Heart left ventricle (tissue), 16 donors: Measurements from ENCODE around the gene USP22. TPM values are rescaled to one million over a fixed set of nuclear protein-coding genes. Genes with fewer than 3 reads are reported as not detected.

Experiments used
- ATAC-seq, 4 donors: fragments of 200-7000 bp; cut with Tn5 transposase; one replicate each; pipeline ENCODE4 v1.9.1; 2020 to 2022; ENCODE audit warnings: moderate library complexity in 4 of 4, mild to moderate bottlenecking in 3 of 4, moderate number of reproducible peaks in 1 of 4
- DNase-seq, 5 donors: peaks; one replicate each; pipeline ENCODE4 v3.0.0-alpha.2; 2020
- H3K27ac ChIP-seq, 12 donors: fragments of 200-600 bp; sonication (generic) in 4 of 12; one replicate each; pipeline versions ENCODE4 v1.5.0 to v1.8.0; 2016 to 2022; ENCODE audit warnings: mild to moderate bottlenecking in 2 of 12
- H3K27me3 ChIP-seq, 9 donors: fragments of 200-600 bp; sonication (generic) in 2 of 9; one replicate each; pipeline versions ENCODE4 v1.5.1 to v1.8.0; 2016 to 2022; ENCODE audit warnings: mild to moderate bottlenecking in 3 of 9
- H3K36me3 ChIP-seq, 9 donors: fragments of 200-600 bp; sonication (generic) in 2 of 9; one replicate each; pipeline versions ENCODE4 v1.5.0 to v1.8.0; 2018 to 2022; ENCODE audit warnings: mild to moderate bottlenecking in 2 of 9
- H3K4me1 ChIP-seq, 12 donors: fragments of 200-600 bp; sonication (generic) in 4 of 12; one replicate each; pipeline versions ENCODE4 v1.5.0 to v1.8.0; 2016 to 2022; ENCODE audit warnings: mild to moderate bottlenecking in 3 of 12
- H3K4me3 ChIP-seq, 12 donors: fragments of 200-600 bp; sonication (generic) in 4 of 12; one replicate each; pipeline versions ENCODE4 v1.5.0 to v1.8.0; 2017 to 2022; ENCODE audit warnings: mild to moderate bottlenecking in 9 of 12, moderate library complexity in 4 of 12
- H3K9me3 ChIP-seq, 12 donors: fragments of 200-600 bp; sonication (generic) in 4 of 12; one replicate each; pipeline versions ENCODE4 v1.5.0 to v1.8.0; 2016 to 2022; ENCODE audit warnings: mild to moderate bottlenecking in 1 of 12
- CTCF ChIP-seq, 12 donors: fragments of 200-600 bp; sonication (generic) in 4 of 12; IDR thresholded peaks; one replicate each; pipeline versions ENCODE4 v1.5.0 to v1.8.0; 2018 to 2022; ENCODE audit warnings: antibody characterized with exemption in 12 of 12, mild to moderate bottlenecking in 5 of 12
- POLR2A ChIP-seq, 2 donors: fragments of 450-650 bp; IDR thresholded peaks; one replicate each; pipeline ENCODE4 v1.6.1; 2017; ENCODE audit warnings: antibody characterized with exemption in 2 of 2, mild to moderate bottlenecking in 2 of 2, moderate library complexity in 2 of 2
- WGBS, 4 donors: extraction: QIAGEN DNeasy Blood & Tissue Kit in 2 of 4; methylation state at CpG; one replicate each; pipeline versions ENCODE4 v1.1.5 to v1.1.7; 2013 to 2018; 5-methylcytosine and 5-hydroxymethylcytosine counted together
- intact Hi-C, 10 donors: fragments of 100-400 bp; cut with DNase I; formaldehyde crosslinking; loops; one replicate each; pipeline versions ENCODE4 v1.11.1 to v1.14.2; 2022
- polyA plus RNA-seq, 2 donors: library from polyadenylated mRNA; stranded (reverse); fragments of 200-250 nt; gene quantifications; one replicate each; pipeline ENCODE4 v1.2.3, GENCODE V29; 2013
- total RNA-seq, 9 donors: library from RNA; depleted of rRNA in 2 of 9; stranded (reverse); fragments of >200 nt in 2 of 9; fragmentation: NEBNext Ultra II Directional in 3 of 9; extraction: Animal tissue kit (Norgen Biotek cat#: 25700) in 3 of 9; gene quantifications; one replicate each; pipeline versions ENCODE4 v1.1.0 to v1.2.4, GENCODE V29; 2016 to 2023
- donor health status: ischemic (EF 13 %, LVEDD 7.1; RV severe dilation, severe dysfunction).
- donor health status: healthy with polysubstance abuse.
- donor health status: DM: no; HTN: yes; CAD: no.
- donor health status: DM: no; HTN: no; CAD: no.
- donor health status: ischemic (EF 25% LVEDD 6.9; RV normal size, moderate dysfunction).
- donor health status: ischemic (EF 25% LVEDD 5.7; RV mildly dilated, moderate dysfunction).
- donor health status: healthy.
- donor health status: DM: yes; HTN: yes; CAD: no.
- donor health status: ischemic (EF 35%, LVEDD 5.7; RV mildly dilated, moderate dysfunction).
- donor health status: nonischemic (EF 11% LVEDD 7.7; RV severe dilation, severe dysfunction).
- donor health status: DM: yes; HTN: yes; CAD: no.
- donor health status: PGD.
- donor health status: ischemic (EF 29% LVEDD 5.4; RV normal size, mild dysfunction).
- donor health status: nonischemic (EF 23%, LVEDD 6.1; RV moderate dilation, normal function).

Gene USP22
- total and polyA plus RNA-seq, 11 donors, result 33.7 to 207 (median 169) TPM

- ATAC-seq (no peak), DNase-seq (no peak)
- Histone ChIP-seq H3K4me1 (peaks cover 0 to 11% (median 0%) of the 10 kb centered on the region in 12 donors), H3K27ac (no peak overlapping the region), H3K27me3 (no peaks in the 10 kb centered on the region), H3K4me3 (no peak overlapping the region), H3K9me3 (no peaks in the 10 kb centered on the region), H3K36me3 (no peaks in the 10 kb centered on the region)
- intact Hi-C loops, result no loop called here
- no peak for TF ChIP-seq POLR2A (IDR thresholded peaks at IDR 0.05)
- TF ChIP-seq CTCF (IDR thresholded peaks at IDR 0.05), result no peak
- WGBS, 4 donors, result 16 to 25% (median 22%) methylated on average over 2 of the region's 2 CpGs
Observed at GRCh38 chr17:20966870-20967269, 75.9 kb downstream of the USP22 start.

GRCh38 chr17:20965492-20965891 is 77.3 kb downstream of the USP22 start:
- intact Hi-C loops, result no loop called here
- 73 to 88% (median 77%) methylated on average over 1 of the region's 1 CpG for WGBS, 4 donors
- no peak overlapping the region for H3K27ac ChIP-seq
- H3K27me3 ChIP-seq, result no peaks in the 10 kb centered on the region
- peaks cover 0 to 6% (median 0%) of the 10 kb centered on the region in 12 donors for H3K4me1 ChIP-seq
- DNase-seq (no peak), ATAC-seq (no peak)
- H3K9me3 ChIP-seq, result no peaks in the 10 kb centered on the region
- no peaks in the 10 kb centered on the region for H3K36me3 ChIP-seq
- H3K4me3 ChIP-seq, result no peak overlapping the region
- TF ChIP-seq POLR2A (IDR thresholded peaks at IDR 0.05), result no peak
- no peak for TF ChIP-seq CTCF (IDR thresholded peaks at IDR 0.05)

- DNase-seq (no peak), ATAC-seq (no peak)
- Histone ChIP-seq H3K36me3 (no peaks in the 10 kb centered on the region), H3K27me3 (no peaks in the 10 kb centered on the region), H3K9me3 (no peaks in the 10 kb centered on the region), H3K27ac (no peak overlapping the region), H3K4me1 (no peaks in the 10 kb centered on the region), H3K4me3 (no peak overlapping the region)
- WGBS, 4 donors, result 69 to 76% (median 74%) methylated on average over 5 of the region's 5 CpGs
- TF ChIP-seq CTCF (IDR thresholded peaks at IDR 0.05) (no peak), POLR2A (IDR thresholded peaks at IDR 0.05) (no peak)
- intact Hi-C loops, result no loop called here
Observed at GRCh38 chr17:20961586-20961985, 81.2 kb downstream of the USP22 start.

- no peak overlapping the region for H3K4me3 ChIP-seq
- DNase-seq, result no peak
- TF ChIP-seq CTCF (IDR thresholded peaks at IDR 0.05), result no peak
- TF ChIP-seq POLR2A (IDR thresholded peaks at IDR 0.05), result no peak
- H3K36me3 ChIP-seq, result no peaks in the 10 kb centered on the region
- WGBS, 4 donors, result 77 to 89% (median 81%) methylated on average over 7 of the region's 7 CpGs
- no peaks in the 10 kb centered on the region for H3K27me3 ChIP-seq
- peaks cover 0 to 5% (median 0%) of the 10 kb centered on the region in 12 donors for H3K4me1 ChIP-seq
- H3K9me3 ChIP-seq, result no peaks in the 10 kb centered on the region
- intact Hi-C loops, result no loop called here
- no peak overlapping the region for H3K27ac ChIP-seq
- no peak for ATAC-seq
Observed at GRCh38 chr17:20960871-20961270, 81.9 kb downstream of the USP22 start.
